Ramos (cell line): ENCODE measurements around the gene DNAI4.
"Not testable (repeated sequence)": the region's sequence is repeated elsewhere in the genome, so short reads cannot be mapped to it uniquely, and the experiment has no call there.

Experiments used
- in situ Hi-C: fragments of 300-500 bp; cut with MboI; formaldehyde crosslinking; loops from one replicate; pipeline ENCODE4 v1.14.3; 2022; ENCODE audit warnings: low sequenced_read_pairs; ENCODE audit not compliant: unreplicated experiment

The DNAI4 gene

DNA sequence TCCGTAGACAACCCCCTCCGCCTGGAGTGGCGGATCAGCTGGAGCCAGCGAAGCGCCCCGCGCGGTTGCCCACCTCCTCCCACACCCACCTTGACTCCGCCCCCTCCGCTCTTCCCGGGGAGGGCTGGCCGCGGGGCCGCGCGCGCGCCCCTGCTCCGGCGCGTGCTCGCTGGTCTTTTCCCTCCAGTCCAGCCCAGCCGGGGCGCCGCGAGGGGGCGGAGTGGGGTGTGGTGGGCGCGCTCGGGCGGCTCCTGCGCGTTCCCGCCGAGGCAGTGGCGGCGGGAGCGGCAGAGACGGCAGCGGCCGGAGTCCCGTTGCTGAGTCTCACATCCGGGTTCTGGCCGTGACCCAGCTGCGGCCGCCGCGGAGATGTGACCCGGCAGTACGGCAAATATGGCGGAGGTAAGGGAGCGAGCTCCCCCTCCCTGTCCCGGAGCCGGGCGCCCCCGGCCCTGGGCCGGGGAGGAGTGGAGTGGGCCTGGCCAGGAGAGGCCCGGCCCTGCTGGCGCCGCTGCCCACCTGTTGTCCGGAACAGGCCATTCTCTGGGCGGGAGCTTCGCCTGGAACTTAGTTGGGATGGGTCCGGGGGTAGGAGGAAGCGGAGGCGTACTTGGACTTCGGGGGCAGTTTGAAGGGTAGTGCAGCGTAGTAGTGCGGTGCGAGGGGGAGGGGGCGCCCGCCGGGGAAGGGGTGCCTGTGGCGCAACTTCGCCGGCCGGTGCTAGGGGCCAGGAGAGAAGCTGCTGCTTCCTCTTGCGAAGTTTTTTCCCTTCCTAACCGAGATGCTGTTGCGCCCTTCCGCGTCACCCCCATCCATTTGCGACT lies 5.6 kb upstream of the DNAI4 start:
- in situ Hi-C loops, result no loop called here

DNA sequence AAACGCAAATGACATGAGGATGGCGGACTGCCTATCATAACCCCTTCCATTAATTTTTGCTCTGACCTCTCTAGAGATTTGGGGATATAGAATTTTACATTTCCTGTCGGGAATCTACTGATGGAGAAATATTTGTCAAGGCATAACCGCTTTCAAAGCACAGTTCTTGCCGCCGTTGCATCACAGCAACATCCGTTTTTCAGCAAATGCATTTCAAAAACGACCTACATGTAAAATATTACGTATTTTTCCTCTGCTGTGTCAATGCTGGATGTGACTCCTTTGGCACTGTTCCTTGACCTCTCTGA lies 5.0 kb upstream of the DNAI4 start:
- in situ Hi-C loops, result no loop called here

DNA sequence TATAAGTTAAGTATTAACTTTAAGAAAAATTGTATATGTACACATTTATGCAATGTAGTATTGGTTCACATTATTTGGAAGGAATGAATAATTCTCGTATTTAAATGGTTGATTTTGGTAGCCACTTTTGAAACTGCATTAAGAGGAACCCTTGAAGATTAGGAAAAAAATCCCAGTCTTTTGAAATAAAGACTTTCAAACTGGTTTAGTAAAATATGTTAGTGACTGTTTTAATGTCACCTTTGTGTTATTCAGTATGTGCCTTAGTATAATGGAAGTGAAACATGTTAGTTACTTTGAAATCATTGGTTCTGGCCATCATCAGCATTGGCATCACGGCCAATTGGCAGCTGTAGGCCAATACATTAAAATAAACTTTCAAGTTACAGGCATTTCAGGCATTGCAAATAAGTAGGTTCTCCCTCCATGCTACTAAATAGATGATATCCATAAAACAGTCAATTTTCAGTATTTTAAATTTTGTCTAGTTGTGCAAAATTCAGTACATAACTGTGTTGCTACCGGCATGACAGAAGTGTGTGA lies 4.6 kb upstream of the DNAI4 start:
- in situ Hi-C loops, result no loop called here

DNA sequence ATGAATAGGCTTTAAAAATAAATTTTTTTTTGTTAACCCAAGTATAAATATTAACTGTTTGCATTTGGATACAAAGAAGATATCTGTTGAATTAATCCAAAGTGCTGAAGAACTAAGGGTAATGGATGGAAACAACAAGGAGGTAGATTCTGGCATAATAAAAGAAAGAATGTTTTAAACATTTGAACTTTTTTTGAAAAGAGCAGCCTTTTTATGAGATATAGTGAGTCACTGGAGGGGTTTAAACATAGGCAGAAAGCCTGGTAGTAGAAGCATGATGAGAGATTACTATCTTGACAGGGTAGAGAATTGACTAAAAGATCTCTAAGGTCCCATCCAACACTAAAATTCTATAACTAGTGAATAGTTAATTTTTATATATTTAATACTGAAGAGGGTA lies 2.9 kb upstream of the DNAI4 start:
- in situ Hi-C loops, result no loop called here

DNA sequence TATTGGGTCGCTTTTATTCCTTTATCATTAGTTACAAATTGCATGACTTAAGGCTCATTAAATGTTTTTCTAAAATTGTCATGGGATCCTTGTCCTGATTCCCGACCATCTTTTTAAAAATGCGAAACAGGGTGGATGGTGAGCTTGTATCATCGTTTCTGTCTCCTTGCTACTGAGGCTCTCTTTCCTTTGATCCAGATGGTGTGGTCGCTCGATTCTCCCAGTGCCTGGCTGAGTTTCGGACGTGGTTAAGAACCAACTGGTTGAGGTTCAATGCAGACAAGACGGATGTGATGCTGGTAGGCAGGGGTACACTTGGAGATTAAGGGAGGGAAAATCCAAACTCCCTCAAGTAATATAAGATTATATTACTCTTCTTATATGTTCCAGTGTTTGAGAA lies 1.3 kb upstream of the DNAI4 start:
- in situ Hi-C loops, result no loop called here

DNA sequence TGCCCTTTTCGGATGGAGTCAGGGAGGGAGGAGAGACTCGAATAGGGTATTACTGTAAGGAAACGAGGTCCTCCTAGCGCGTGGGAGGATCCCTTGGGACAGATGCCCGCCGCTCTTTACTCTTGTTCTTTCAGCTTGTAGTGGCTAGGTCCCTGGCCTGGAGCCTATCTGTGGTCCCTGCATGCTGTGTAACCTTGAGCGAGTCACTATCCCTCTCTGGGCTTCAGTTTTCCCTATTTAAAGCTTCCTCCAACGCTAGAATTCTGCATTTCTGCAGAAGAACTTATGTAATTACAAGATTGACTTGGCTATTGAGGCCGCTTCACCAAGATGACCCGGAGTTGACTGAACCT lies 878 bp upstream of the DNAI4 start:
- in situ Hi-C loops, result no loop called here

DNA sequence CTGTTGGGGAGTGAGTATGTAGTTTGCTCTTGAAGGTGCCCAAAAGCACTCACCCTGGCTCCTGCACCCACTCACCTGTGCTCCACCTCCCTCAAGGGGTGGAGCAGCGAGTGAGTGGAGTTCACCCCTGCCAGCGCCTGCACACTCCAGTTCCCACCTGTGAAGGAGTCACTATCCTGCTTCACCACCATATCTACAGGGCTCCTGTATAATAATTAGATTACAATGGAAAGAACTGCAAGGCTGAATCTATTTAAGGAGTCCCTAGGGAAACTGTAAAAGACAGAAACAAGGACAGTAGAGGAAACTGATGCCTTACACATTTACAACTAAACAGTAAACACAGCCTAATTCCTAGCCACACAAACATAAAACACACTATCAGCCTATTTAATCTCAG lies 4.1 kb downstream of the DNAI4 start:
- in situ Hi-C loops, result no loop called here

DNA sequence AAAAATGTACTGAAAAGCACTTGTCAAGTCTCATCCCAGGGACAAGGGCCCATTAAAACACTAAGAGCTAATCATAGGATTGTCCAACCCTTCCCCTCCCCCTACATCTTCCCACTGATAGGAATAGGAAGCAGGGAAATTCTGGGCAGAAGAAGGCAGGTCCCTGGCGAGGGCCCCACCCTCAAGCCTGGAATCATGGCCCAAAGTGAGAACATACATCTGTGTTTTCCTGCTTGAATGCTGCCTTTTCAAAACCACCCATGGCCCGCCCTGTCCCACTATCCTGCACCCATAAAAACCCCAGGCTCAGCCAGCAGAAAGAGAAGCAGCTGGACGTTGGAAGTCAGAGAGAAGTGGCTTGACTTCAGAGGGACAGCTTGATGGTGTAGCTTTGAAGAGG lies 4.8 kb downstream of the DNAI4 start:
- in situ Hi-C loops, result no loop called here

DNA sequence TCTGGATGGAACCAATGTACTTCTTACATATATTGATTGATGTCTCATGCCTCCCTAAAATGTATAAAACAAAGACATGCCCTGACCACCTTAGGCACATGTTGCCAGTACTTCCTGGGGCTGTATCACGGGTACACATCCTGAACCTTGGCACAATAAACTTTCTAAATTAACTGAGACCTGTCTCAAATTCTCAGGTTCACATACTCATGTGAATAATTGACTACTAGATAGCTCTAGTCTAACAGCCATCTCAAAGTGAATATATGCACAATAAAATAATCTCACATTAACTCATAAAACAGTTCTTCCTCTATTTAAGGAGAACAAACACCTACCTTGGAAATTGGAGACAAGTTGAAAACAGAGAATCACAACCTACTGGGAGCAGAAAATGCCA lies 5.6 kb downstream of the DNAI4 start:
- in situ Hi-C loops, result no loop called here

DNA sequence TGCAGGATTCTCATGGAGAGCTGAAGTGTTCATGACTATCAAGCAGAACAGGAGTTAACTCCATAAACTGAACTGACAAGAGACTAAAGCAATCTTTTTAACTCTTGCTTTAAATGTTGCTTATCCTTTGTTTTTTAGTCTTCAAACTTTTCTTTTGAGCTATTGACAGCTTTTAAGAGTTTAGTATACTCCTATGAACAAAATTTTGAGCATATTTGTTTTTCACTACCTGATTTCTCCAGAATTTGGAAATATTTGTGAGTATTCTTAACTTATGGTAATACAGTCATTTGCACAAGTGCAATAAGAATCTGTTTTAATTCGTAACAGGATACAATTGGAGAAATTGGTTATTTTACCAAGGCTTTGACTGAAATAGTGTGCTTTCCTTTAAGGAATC lies 7.2 kb downstream of the DNAI4 start:
- in situ Hi-C loops, result no loop called here

DNA sequence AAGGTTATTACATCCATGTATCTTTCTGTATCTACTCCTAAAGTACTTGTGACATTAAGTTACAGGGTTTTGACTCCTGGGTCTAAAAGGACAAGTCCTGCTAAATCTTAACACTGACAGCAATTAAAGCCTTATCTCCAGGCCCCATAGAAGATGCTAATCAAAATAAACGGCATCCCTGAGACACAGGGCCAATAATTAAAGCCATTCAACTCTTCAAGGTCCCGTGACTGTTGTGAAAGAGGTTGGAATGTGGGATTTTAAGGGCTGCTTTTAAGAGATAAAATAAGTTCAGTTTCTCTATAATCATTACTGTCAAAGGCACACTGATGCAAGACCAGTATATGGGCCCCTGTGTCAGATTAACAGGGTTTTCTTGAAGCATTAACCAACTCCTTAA lies 8.3 kb downstream of the DNAI4 start:
- in situ Hi-C loops, result no loop called here

DNA sequence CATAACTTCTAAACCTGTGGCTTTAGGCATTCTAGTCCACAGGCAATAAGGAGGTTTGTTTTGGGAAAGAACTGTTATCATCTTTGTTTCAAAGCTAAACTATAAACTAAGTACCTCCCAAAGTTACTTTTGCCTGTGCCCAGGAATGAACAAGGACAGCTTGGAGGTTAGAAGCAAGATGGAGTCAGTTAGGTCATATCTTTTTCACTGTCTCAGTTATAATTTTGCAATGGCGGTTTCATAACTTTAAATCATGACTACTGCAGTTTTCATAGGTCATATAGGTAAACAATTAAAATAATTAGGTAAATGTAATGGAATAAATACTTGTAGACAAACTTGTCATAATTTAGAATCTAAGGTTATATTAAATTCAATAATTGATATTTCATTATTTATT lies 9.5 kb downstream of the DNAI4 start:
- in situ Hi-C loops, result not testable (repeated sequence)

DNA sequence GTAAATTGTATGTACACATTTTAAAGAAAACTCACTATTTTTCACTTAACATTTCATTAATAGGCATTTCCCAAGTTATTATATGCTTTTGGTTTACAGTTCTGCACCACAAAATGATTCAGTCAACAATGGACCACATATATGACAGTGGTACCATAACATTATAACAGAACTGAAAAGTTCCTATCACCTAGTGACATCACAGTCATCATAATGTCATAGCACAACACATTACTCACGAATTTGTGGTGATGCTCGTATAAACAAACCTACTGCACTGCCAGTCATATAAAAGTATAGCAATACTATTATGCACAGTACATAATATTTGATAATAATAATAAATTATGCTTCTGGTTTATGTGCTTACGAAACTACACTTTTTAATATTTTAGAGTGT lies 30.9 kb downstream of the DNAI4 start:
- in situ Hi-C loops, result no loop called here

DNA sequence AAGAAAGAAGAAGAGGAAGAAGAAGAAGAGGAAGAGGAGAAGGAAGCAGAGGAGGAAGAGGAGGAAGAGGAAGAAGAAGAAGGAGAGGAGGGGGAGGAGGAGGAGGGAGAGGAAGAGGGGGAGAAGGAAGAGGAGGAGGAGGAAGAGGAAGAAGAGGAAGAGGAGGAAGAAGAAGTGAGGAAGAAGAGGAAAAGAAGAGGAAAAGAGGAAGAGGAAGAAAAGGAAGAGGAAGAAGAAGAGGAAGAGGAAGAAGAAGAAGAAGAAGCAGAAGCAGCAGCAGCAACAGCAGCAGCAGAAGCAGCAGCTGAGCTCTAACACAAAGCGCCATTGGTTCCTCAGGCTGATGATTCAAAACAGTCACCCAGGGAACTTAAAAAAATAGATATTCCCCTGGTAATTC lies 34.0 kb downstream of the DNAI4 start:
- in situ Hi-C loops, result no loop called here

DNA sequence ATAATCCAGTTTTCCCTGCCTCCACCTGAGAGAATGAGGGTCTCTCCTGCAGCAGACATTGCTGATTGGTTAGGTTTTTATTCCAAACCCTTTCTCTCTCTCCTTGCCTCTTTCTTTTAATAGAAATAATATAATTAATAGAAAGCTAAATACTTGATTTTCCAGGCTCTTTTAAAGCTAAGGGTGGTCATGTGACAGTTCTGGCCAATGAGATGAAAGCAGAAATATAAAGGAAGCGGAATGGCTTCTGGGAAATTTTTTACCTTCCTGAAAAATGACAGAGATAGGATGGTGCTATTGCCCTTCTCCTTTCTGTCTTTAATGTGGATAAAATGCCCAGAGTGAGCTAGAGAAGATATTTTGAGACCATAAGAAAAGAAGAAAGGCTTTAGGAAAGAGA lies 35.6 kb downstream of the DNAI4 start:
- in situ Hi-C loops, result no loop called here

DNA sequence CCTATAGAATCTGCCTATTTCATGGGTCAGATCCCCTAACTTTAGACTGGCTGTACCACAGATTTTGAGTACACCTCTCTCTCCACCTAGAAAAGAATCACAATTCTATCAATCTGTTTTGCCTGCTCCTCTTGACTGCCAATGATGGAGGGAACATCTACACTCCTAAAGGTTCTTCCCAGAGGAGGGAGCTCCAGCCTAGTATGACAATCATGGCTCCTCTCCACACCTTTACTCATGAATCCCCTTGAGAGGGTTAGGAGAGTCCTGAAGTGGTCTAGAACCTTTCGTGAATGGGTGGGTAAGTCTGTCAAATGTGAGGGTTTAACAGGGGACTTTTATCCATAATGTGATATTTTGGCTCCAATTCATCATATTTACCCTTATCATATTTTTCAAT lies 48.0 kb downstream of the DNAI4 start:
- in situ Hi-C loops, result no loop called here

DNA sequence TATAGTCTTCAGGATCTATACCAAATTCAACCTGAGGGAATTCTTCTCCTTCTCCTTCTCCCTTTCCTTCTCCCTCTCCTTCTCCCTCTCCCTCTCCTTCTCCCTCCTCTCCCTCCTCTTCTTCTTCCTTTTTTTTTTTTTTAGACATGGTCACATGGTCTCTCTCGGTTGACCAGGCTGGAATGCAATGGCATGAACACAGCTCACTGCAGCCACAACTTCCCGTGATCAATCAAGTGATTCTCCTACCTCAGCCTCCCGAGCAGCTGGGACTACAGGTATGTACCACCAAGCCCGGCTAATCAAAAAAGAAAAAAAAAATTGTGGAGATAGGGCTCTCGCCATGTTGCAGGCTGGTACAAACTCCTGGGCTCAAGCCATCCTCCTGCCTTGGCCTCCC lies 51.5 kb downstream of the DNAI4 start:
- in situ Hi-C loops, result no loop called here

DNA sequence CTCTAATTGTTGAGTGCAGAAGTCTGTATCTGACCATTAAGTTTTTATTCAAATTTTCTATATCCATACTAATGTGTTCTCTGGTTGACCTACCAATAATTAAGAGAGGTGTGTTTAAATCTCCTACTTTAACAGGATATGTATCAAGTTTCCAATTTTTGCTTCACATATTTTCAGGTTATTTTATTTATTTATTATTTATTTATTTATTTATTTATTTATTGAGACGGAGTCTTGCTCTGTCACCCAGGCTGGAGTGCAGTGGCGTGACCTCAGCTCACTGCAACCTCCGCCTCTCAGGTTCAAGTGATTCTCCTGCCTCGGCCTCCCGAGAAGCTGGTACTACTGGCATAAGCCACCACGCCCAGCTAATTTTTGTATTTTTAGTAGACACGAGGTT lies 52.6 kb downstream of the DNAI4 start:
- in situ Hi-C loops, result not testable (repeated sequence)

DNA sequence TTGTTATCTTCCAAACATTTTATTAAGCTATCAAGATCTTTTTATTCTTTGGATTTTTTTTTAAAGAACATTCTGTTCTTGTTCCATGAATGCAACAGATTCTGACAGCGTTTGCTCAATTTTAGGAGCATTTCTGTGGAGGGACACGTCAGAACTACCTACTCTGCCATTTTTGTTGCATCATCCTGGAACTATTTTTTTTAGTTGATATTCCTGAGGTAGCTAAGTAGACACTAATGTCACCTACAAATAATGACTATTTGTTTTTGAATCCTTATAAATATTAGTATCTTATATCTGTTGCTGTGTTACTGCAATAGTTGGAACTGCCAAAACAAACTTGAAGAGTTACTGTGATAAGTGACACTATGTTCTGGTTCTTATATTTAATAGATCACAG lies 57.2 kb downstream of the DNAI4 start:
- in situ Hi-C loops, result no loop called here

DNA sequence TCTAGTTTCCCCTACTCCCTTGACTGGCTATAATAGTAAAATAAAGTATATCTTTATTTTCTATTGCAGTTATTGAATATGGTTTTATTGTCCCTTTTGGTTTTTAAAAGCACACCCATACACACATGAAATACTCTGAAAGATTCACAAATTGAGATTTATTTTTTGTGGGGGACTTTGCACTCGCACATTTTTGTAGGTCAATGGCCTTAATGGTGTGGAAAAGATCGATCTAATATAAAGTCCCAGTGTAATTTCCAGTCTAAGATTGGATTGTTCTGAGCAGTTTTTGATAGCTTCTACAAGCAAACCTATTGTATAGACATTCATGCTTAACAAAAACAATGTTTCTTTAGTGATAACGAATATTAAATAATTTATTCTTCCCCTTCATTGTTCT lies 64.1 kb downstream of the DNAI4 start:
- in situ Hi-C loops, result no loop called here

DNA sequence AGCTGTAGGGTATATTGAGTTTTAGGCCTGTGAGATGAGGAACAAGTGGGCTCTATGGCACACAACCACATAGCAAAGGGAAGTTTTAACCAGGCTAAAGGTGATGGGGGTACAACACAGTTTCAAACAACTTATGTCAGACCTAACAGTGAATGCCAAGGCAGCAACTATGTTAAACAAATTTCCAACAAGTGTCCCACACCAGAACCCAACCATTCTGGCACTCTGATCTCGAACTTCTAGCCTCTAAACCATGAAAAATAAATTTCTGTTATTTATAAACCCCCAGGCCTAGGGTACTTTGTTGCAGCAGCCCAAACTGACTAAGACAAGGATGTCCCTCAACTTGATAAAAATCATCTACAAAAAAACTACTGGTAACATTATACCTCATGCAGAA lies 71.3 kb downstream of the DNAI4 start:
- in situ Hi-C loops, result no loop called here

DNA sequence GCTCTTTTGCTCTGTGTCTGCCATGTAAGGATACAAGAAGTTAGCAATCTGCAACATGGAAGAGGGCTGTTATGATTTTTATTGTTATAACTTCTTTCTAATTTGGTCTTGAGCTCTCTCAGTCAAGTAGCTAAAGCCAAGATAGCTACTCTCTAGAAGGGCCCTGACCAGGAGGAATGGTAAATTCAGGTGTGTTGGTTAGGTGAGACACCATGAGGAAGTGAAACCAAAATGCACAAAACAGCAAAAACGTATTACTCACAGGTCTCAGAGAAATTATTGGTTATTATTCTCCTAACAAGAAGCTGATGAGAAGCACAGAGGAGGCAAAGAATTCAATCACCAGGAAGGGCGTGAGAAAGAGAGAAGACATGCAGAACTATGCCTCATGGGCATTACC lies 71.8 kb downstream of the DNAI4 start:
- in situ Hi-C loops, result no loop called here

DNA sequence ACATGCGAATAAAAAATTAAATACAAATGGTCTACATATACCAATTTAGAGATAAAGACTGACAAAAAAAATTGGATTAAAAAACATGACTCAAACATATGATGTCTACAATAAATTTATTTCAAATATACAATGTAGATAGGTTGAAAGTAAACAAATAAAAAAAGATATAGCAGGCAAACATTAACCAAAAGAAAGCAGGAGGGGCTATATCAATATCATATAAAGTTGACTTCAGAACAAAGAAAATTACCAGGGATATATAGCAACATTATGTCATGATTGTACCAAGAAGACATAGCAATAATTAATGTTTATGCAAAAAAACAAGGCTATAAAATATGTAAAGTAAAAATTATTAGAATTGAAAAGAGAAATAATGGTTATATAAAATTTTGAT lies 73.7 kb downstream of the DNAI4 start:
- in situ Hi-C loops, result no loop called here
